H9 (cell line): ENCODE data around the gene GSTM1. TPM values are rescaled to one million over a fixed set of nuclear protein-coding genes. Genes with fewer than 3 reads are reported as not detected.
A peak's percentile ranks its signal among the peaks of the same experiment; 100 is the strongest.

Experiments
- DNase-seq: peaks from one replicate; pipeline ENCODE4 v3.0.0-alpha.2; 2017
- H2AFZ ChIP-seq: one replicate; pipeline ENCODE4 v1.6.1; 2013; ENCODE audit warnings: mild to moderate bottlenecking, low read length, control low read depth, moderate library complexity
- H2AK5ac ChIP-seq: 2 replicates; pipeline ENCODE4 v1.6.1; 2013; ENCODE audit warnings: low read length, control low read depth, mixed read lengths; ENCODE audit not compliant: insufficient read length
- H2BK120ac ChIP-seq: one replicate; pipeline ENCODE4 v1.6.1; 2013; ENCODE audit warnings: low read depth, mild to moderate bottlenecking, low read length, control low read depth, inconsistent platforms; ENCODE audit not compliant: poor library complexity, severe bottlenecking
- H2BK12ac ChIP-seq: 2 replicates; pipeline ENCODE4 v1.6.1; 2013; ENCODE audit warnings: low read length, control low read depth, mixed read lengths, low read depth; ENCODE audit not compliant: insufficient read length
- H2BK15ac ChIP-seq: 2 replicates; pipeline ENCODE4 v1.6.1; 2013; ENCODE audit warnings: low read depth, low read length, control low read depth
- H2BK20ac ChIP-seq: one replicate; pipeline ENCODE4 v1.6.1; 2013; ENCODE audit warnings: low read depth, mild to moderate bottlenecking, low read length, control low read depth, inconsistent platforms; ENCODE audit not compliant: poor library complexity, severe bottlenecking
- H2BK5ac ChIP-seq: 2 replicates; pipeline ENCODE4 v1.6.1; 2013; ENCODE audit warnings: low read length, control low read depth, mixed read lengths; ENCODE audit not compliant: insufficient read length
- H3K14ac ChIP-seq: 2 replicates; pipeline ENCODE4 v1.6.1; 2013; ENCODE audit warnings: low read length, control low read depth; ENCODE audit not compliant: insufficient read depth
- H3K18ac ChIP-seq: 2 replicates; pipeline ENCODE4 v1.6.1; 2013; ENCODE audit warnings: low read depth, mild to moderate bottlenecking, mixed read lengths, low read length, control low read depth; ENCODE audit not compliant: insufficient read length
- H3K23ac ChIP-seq: 2 replicates; pipeline ENCODE4 v1.6.1; 2013; ENCODE audit warnings: low read length, control low read depth, mixed read lengths, low read depth; ENCODE audit not compliant: insufficient read length
- H3K23me2 ChIP-seq: 2 replicates; pipeline ENCODE4 v1.6.1; 2013; ENCODE audit warnings: low read depth, mild to moderate bottlenecking, mixed read lengths, low read length, control low read depth; ENCODE audit not compliant: insufficient read length, poor library complexity, severe bottlenecking
- H3K27ac ChIP-seq: 2 replicates; pipeline ENCODE4 v1.5.1; 2013; ENCODE audit warnings: low read length, control low read depth, mixed read lengths, low read depth; ENCODE audit not compliant: insufficient read length
- H3K27me3 ChIP-seq: 2 replicates; pipeline ENCODE4 v1.6.1; 2013; ENCODE audit warnings: low read length, control low read depth, inconsistent platforms; ENCODE audit not compliant: insufficient read depth
- H3K4ac ChIP-seq: 2 replicates; pipeline ENCODE4 v1.6.1; 2013; ENCODE audit warnings: low read depth, mild to moderate bottlenecking, control low read depth, inconsistent platforms, low read length, moderate library complexity
- H3K4me1 ChIP-seq: 2 replicates; pipeline ENCODE4 v1.6.1; 2013; ENCODE audit warnings: low read length, control low read depth, inconsistent platforms; ENCODE audit not compliant: insufficient read depth
- H3K4me2 ChIP-seq: 2 replicates; pipeline ENCODE4 v1.6.1; 2013; ENCODE audit warnings: low read length, control low read depth, mixed read lengths; ENCODE audit not compliant: insufficient read length, insufficient read depth
- H3K56ac ChIP-seq: 2 replicates; pipeline ENCODE4 v1.6.1; 2013; ENCODE audit warnings: low read depth, mild to moderate bottlenecking, mixed read lengths, low read length, control low read depth; ENCODE audit not compliant: insufficient read length
- H3K79me1 ChIP-seq: 2 replicates; pipeline ENCODE4 v1.6.1; 2013; ENCODE audit warnings: low read depth, mild to moderate bottlenecking, moderate library complexity, low read length, control low read depth, inconsistent platforms; ENCODE audit not compliant: insufficient read depth, poor library complexity, severe bottlenecking
- H3K79me2 ChIP-seq: 2 replicates; pipeline ENCODE4 v1.6.1; 2013; ENCODE audit warnings: low read length, control low read depth, inconsistent platforms; ENCODE audit not compliant: insufficient read depth
- H3K9ac ChIP-seq: 2 replicates; pipeline ENCODE4 v1.6.1; 2013; ENCODE audit warnings: low read length, control low read depth, mixed read lengths; ENCODE audit not compliant: insufficient read length; ENCODE audit errors: extremely low read depth
- H3K9me3 ChIP-seq: one replicate; pipeline ENCODE4 v1.6.1; 2013; ENCODE audit warnings: low read depth, low read length, inconsistent platforms; ENCODE audit not compliant: control insufficient read depth
- H3T11ph ChIP-seq: one replicate; pipeline ENCODE4 v1.6.1; 2013; ENCODE audit warnings: mild to moderate bottlenecking, low read length, control low read depth, inconsistent platforms
- H4K20me1 ChIP-seq: one replicate; pipeline ENCODE4 v1.6.1; 2013; ENCODE audit not compliant: control insufficient read depth, insufficient read length, insufficient read depth
- H4K5ac ChIP-seq: 2 replicates; pipeline ENCODE4 v1.6.1; 2013; ENCODE audit warnings: low read depth, mild to moderate bottlenecking, mixed read lengths, low read length, control low read depth; ENCODE audit not compliant: insufficient read length
- H4K8ac ChIP-seq: replicated peaks from 2 replicates; pipeline ENCODE4 v1.6.1; 2013; ENCODE audit warnings: low read length, control low read depth, mixed read lengths, low read depth; ENCODE audit not compliant: insufficient read length
- H4K91ac ChIP-seq: 2 replicates; pipeline ENCODE4 v1.6.1; 2013; ENCODE audit warnings: low read depth, mild to moderate bottlenecking, moderate library complexity, mixed read lengths, low read length, control low read depth; ENCODE audit not compliant: insufficient read length
- H3K27ac Mint-ChIP-seq, 3 experiments: 2 replicates in 2 of 3; 3 replicates in 1 of 3; pipeline ENCODE4 v1.8.0; 2020 to 2021; ENCODE audit warnings: mixed read lengths in 3 of 3, mild to moderate bottlenecking in 1 of 3, moderate library complexity in 1 of 3
- H3K27me3 Mint-ChIP-seq: 2 replicates; pipeline ENCODE4 v1.8.0; 2021; ENCODE audit warnings: low read depth, mild to moderate bottlenecking, moderate library complexity, mixed read lengths
- H3K36me3 Mint-ChIP-seq, 3 experiments: 2 replicates in 2 of 3; 3 replicates in 1 of 3; pipeline ENCODE4 v1.8.0; 2020 to 2021; ENCODE audit warnings: low read depth in 3 of 3, mixed read lengths in 3 of 3; ENCODE audit not compliant: insufficient read depth in 1 of 3
- H3K4me1 Mint-ChIP-seq, 2 experiments: 2 replicates each; pipeline ENCODE4 v1.8.0; 2020; ENCODE audit warnings: mixed read lengths in 2 of 2
- H3K4me3 Mint-ChIP-seq, 2 experiments: 2 replicates in 1 of 2; 3 replicates in 1 of 2; pipeline ENCODE4 v1.8.0; 2020 to 2021; ENCODE audit warnings: mild to moderate bottlenecking in 2 of 2, mixed read lengths in 2 of 2, moderate library complexity in 1 of 2
- H3K9me3 Mint-ChIP-seq, 2 experiments: 2 replicates in 1 of 2; 3 replicates in 1 of 2; pipeline ENCODE4 v1.8.0; 2020; ENCODE audit warnings: mild to moderate bottlenecking in 2 of 2, mixed read lengths in 2 of 2, moderate library complexity in 1 of 2
- WGBS: extraction: QIAGEN DNeasy Blood & Tissue Kit; methylation state at CpG from one replicate; pipeline ENCODE4 v1.1.7; 2013; ENCODE audit warnings: missing lambda C conversion rate, low lambda C conversion rate, mixed read lengths; ENCODE audit not compliant: insufficient read length; ENCODE audit errors: extremely low coverage; 5-methylcytosine and 5-hydroxymethylcytosine counted together
- total RNA-seq: library from RNA; stranded (reverse); gene quantifications from 2 replicates; pipeline ENCODE4 v1.2.1, GENCODE V29; 2021
- TF ChIP-seq, protein P1 (sequence below): fragments of 200-600 bp; sonication (generic); conservative IDR thresholded peaks from 3 replicates; pipeline ENCODE4 v1.8.0; 2021; ENCODE audit warnings: antibody characterized with exemption, mild to moderate bottlenecking

Gene GSTM1
- total RNA-seq, 1 experiment from 2014 or later: 19.5 TPM

DNA sequence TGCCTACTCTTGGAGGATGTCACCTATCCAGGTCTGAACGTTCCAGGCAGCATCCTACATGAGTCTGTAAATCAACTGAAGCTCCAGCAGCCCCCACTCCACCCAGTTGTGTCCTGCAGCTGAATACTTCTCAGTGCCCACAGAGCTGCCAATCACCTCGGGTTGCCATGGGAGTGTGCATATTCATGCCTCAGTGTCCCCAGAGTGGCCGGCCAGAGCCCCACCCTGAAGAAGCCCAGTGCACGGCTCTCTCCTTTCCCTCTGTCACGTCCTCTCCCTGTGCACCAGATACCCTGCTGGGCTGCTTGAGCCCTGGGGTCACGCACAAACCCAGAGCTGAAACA, 47.8 kb upstream of the GSTM1 start:
- Mint-ChIP-seq H3K27ac (peak overlapping the region in 1 of 3 experiments; percentile 60; a peak in 1 of 7 replicates), H3K9me3 (no peaks in the 10 kb centered on the region; a peak in 1 of 5 replicates), H3K27me3 (peaks cover 11% of the 10 kb centered on the region), H3K4me1 (peaks cover 28 to 37% of the 10 kb centered on the region in 2 experiments), H3K4me3 (no peak overlapping the region), H3K36me3 (no peaks in the 10 kb centered on the region; a peak in 1 of 7 replicates)
- Histone ChIP-seq H3K9ac (no peak overlapping the region), H4K20me1 (no peaks in the 10 kb centered on the region), H2BK120ac (no peak overlapping the region), H2BK12ac (no peak overlapping the region), H3K79me1 (no peaks in the 10 kb centered on the region), H3K27ac (no peak overlapping the region), H3K9me3 (no peaks in the 10 kb centered on the region), H3K4me2 (no peak overlapping the region), H3K56ac (no peak overlapping the region), H2BK15ac (no peak overlapping the region), H3K79me2 (no peaks in the 10 kb centered on the region), H2BK5ac (no peak overlapping the region), H4K8ac (no peak overlapping the region), H2AK5ac (no peak overlapping the region), H4K5ac (no peak overlapping the region), H3T11ph (no peak overlapping the region), H3K23me2 (no peaks in the 10 kb centered on the region), H3K18ac (no peak overlapping the region), H3K27me3 (no peaks in the 10 kb centered on the region), H3K14ac (no peak overlapping the region), H3K4ac (no peak overlapping the region), H2BK20ac (no peak overlapping the region), H2AFZ (no peak overlapping the region), H3K23ac (no peak overlapping the region), H3K4me1 (peaks cover 7% of the 10 kb centered on the region; the same call in 1 of the 2 replicates), H4K91ac (no peak overlapping the region)
- TF ChIP-seq, protein P1, sequence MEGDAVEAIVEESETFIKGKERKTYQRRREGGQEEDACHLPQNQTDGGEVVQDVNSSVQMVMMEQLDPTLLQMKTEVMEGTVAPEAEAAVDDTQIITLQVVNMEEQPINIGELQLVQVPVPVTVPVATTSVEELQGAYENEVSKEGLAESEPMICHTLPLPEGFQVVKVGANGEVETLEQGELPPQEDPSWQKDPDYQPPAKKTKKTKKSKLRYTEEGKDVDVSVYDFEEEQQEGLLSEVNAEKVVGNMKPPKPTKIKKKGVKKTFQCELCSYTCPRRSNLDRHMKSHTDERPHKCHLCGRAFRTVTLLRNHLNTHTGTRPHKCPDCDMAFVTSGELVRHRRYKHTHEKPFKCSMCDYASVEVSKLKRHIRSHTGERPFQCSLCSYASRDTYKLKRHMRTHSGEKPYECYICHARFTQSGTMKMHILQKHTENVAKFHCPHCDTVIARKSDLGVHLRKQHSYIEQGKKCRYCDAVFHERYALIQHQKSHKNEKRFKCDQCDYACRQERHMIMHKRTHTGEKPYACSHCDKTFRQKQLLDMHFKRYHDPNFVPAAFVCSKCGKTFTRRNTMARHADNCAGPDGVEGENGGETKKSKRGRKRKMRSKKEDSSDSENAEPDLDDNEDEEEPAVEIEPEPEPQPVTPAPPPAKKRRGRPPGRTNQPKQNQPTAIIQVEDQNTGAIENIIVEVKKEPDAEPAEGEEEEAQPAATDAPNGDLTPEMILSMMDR: no peak
- WGBS: no CpG with 5 or more reads among the region's 6 CpGs
- peak; percentile 22 for DNase-seq
